Coronary artery (tissue), 2 donors: Measurements from ENCODE around the gene ARHGEF11.

Source experiments
- DNase-seq: peaks from one replicate; pipeline ENCODE4 v3.0.0-alpha.2; 2017; ENCODE audit warnings: low spot score
- H3K27ac ChIP-seq, 2 donors: fragments of 200-600 bp; sonication (generic); one replicate each; pipeline ENCODE4 v1.5.1; 2016 to 2019
- H3K4me3 ChIP-seq: fragments of 200-600 bp; sonication (generic); 2 replicates; pipeline ENCODE4 v1.5.1; 2016; ENCODE audit warnings: mild to moderate bottlenecking, moderate library complexity
- CTCF ChIP-seq: fragments of 200-600 bp; sonication (generic); IDR thresholded peaks from one replicate; pipeline ENCODE4 v1.5.1; 2019; ENCODE audit warnings: antibody characterized with exemption

Gene ARHGEF11

GRCh38 chr1:157090196-157090647 is 44.7 kb upstream of the ARHGEF11 start:
- H3K4me3 ChIP-seq, result no peak overlapping the region
- DNase-seq, result no peak
- no peak overlapping the region for H3K27ac ChIP-seq
- peak; percentile 88 for TF ChIP-seq CTCF

DNA sequence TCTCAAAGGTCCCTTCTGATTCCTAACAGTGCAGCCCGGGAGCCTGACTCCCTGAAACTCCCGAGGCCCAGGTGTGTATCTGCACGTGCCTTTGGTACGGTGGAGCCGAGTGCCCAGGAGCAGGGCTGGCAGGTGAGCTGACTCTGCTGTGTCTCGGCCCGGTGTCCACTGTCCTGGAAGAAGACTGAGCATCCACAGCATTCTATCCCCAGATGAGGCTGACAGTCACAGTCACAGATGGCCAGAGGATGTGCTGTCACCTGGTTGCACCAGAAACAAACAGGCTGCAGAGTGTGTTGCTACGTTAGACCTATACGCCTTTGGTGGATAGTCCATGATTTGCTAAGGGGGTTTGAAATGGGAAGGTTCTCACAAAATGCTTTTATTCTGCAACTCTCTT is 44.2 kb upstream of the ARHGEF11 start:
- no peak for TF ChIP-seq CTCF
- no peak overlapping the region for H3K4me3 ChIP-seq
- no peak overlapping the region for H3K27ac ChIP-seq
- DNase-seq, result no peak

DNA sequence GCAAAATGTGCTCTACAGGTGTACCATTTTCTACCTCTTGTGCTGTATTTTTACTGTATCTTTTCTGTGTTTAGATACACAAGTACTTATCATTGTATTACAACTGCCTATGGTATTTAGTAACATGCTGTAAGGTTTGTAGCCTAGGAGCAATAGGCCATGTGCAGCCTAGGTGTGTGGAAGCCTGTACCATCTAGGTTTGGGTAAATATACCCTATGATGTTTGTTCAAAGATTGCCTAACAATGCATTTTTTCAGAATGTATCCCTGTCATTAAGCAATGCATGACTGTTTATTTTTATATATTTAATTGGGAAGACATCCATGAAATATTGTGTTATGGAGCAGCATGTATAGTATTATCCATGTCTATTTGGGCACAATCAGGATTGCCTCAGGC is 43.1 kb upstream of the ARHGEF11 start:
- TF ChIP-seq CTCF, result no peak
- H3K4me3 ChIP-seq, result no peak overlapping the region
- no peak overlapping the region for H3K27ac ChIP-seq
- DNase-seq, result no peak

- no peak for TF ChIP-seq CTCF
- no peak overlapping the region for H3K4me3 ChIP-seq
- no peak for DNase-seq
- no peak overlapping the region for H3K27ac ChIP-seq
These were observed 41.5 kb upstream of the ARHGEF11 start for GRCh38 chr1:157087030-157087429.

DNA sequence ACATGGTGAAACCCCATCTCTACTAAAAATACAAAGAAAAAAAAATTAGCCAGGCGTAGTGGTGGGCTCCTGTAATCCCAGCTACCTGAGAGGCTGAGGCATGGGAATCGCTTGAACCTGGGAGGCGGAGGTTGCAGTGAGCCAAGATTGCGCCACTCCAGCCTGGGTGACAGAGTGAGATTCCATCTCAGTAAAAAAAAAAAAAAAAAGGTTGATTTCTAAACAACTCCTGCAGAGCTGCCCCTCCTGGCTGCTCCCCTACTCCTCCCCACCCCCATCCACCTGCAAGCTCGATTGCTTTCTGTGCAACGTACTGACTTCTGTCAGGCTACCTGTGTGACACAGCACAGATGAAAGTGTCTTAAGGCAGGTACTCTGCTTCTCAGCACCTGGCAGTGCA is 40.8 kb upstream of the ARHGEF11 start:
- no peak for DNase-seq
- Histone ChIP-seq H3K27ac (no peak overlapping the region), H3K4me3 (no peak overlapping the region)
- TF ChIP-seq CTCF, result no peak

- DNase-seq, result no peak
- TF ChIP-seq CTCF, result no peak
- Histone ChIP-seq H3K4me3 (no peak overlapping the region), H3K27ac (no peak overlapping the region)
These were observed 39.9 kb upstream of the ARHGEF11 start for GRCh38 chr1:157085421-157085820.

DNA sequence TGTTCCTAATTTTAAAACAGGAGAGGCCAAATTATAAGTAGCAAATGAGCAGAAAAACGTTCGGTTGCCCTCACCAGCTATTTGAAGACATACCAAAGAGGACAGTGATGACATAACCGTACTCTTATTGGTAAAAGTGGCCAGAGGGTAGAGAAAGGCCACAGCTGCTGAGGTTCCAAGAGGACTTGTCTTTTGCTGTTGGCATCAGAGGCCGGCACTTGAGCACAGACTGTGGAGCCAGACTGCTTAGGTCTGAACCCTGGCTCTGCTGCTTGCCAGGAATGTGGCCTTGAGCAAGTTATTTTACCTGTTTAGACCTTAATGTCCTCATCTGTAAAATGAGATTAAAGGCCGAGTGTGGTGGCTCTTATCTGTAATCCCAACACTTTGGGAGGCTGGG is 39.2 kb upstream of the ARHGEF11 start:
- no peak for DNase-seq
- TF ChIP-seq CTCF, result no peak
- H3K4me3 ChIP-seq, result no peak overlapping the region

More for the DNA sequence above, 39.2 kb upstream of the ARHGEF11 start:
- no peak overlapping the region for H3K27ac ChIP-seq
